ENCODE measurements around the gene KHNYN.

DNA sequence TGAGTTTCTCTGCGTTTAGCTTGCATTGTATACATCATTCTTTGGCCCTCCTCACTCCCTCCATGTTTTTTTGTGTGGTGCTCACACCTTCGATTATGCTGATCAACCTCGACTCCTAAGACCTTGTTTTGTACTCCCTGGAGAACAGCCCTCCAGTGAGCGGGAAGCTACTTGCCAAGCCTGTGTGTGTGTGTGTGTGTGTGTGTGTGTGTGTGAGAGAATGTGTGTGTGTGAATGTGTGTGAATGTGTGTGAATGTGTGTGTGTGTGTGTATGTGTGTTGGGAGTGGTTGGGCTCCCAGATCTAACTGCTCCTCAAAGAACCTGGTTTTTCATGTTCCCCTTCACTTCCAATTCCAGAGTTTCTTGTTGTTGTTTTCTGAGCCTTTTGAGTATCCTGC lies 24.9 kb upstream of the KHNYN start:
- TF ChIP-seq POLR2A (IDR thresholded peaks at IDR 0.05), result no peak
- TF ChIP-seq, protein P1, sequence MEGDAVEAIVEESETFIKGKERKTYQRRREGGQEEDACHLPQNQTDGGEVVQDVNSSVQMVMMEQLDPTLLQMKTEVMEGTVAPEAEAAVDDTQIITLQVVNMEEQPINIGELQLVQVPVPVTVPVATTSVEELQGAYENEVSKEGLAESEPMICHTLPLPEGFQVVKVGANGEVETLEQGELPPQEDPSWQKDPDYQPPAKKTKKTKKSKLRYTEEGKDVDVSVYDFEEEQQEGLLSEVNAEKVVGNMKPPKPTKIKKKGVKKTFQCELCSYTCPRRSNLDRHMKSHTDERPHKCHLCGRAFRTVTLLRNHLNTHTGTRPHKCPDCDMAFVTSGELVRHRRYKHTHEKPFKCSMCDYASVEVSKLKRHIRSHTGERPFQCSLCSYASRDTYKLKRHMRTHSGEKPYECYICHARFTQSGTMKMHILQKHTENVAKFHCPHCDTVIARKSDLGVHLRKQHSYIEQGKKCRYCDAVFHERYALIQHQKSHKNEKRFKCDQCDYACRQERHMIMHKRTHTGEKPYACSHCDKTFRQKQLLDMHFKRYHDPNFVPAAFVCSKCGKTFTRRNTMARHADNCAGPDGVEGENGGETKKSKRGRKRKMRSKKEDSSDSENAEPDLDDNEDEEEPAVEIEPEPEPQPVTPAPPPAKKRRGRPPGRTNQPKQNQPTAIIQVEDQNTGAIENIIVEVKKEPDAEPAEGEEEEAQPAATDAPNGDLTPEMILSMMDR (IDR thresholded peaks at IDR 0.05), result no peak
